ENCODE measurements around the gene SMTN. TPM values are rescaled to one million over a fixed set of nuclear protein-coding genes. Genes with fewer than 3 reads are reported as not detected.
"Not testable (repeated sequence)": the region's sequence is repeated elsewhere in the genome, so short reads cannot be mapped to it uniquely, and the experiment has no call there.

SMTN gene
- total RNA-seq, 3 donors from 2014 or later, result 8.9 to 10.4 (median 9.4) TPM

DNA sequence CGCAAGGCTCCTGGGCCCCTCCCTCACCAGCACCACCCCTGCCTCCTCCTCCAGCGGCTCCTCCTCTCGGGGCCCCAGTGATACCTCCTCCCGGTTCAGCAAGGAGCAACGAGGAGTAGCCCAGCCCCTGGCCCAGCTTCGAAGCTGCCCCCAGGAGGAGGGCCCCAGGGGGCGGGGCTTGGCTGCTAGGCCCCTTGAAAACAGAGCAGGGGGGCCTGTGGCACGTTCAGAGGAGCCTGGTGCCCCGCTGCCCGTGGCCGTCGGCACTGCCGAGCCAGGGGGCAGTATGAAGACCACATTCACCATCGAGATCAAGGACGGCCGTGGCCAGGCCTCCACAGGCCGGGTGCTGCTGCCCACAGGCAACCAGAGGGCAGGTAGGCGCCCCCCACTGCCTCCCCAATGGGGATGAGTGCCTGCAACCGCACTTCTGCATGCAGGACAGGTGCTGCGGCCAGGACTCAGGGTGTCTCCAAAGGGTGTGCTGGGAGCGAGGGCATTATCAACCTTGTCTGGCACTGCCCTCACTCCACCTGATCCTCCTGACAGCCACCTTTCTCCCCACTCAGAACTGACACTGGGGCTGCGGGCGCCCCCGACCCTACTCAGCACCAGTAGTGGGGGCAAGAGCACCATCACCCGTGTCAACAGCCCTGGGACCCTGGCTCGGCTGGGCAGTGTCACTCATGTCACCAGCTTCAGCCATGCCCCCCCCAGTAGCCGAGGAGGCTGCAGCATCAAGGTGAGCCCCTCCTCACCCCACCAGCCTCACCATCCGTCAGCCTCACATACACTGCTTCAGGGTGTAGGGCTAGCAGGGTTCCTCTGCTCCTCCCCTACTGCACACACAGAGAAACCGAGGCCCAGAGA is 10.2 kb downstream of the SMTN start:
- Mint-ChIP-seq H3K9me3 (no peaks in the 10 kb centered on the region), H3K36me3 (ENCODE audit: insufficient read depth) (no peaks in the 10 kb centered on the region), H3K27me3 (ENCODE audit: low read depth) (no peaks in the 10 kb centered on the region), H3K4me3 (no peak overlapping the region), H3K4me1 (ENCODE audit: low read depth) (no peaks in the 10 kb centered on the region)
- DNase-seq (no peak), ATAC-seq (no peak)

DNA sequence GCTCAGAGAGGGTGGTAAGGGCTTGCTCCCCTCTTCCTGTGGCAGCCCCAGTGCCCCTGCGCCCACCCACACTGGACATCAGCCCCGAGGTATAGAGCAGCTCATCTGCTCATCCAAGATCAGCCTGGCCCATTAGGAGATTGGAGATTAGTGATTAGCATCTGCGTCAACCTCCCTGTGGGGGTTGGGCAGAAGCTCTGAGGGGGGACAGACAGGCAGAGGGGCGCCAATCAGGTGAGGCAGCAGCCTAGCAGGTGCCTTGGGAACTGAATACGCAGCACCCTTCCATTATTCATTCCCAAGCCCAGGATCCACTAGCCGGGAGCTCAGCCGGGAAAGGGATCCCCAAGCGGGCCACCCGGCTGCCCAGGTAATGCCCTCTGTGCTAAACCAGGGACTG is 11.0 kb downstream of the SMTN start:
- Mint-ChIP-seq H3K27me3 (ENCODE audit: low read depth) (no peaks in the 10 kb centered on the region), H3K4me1 (ENCODE audit: low read depth) (no peaks in the 10 kb centered on the region)

DNA sequence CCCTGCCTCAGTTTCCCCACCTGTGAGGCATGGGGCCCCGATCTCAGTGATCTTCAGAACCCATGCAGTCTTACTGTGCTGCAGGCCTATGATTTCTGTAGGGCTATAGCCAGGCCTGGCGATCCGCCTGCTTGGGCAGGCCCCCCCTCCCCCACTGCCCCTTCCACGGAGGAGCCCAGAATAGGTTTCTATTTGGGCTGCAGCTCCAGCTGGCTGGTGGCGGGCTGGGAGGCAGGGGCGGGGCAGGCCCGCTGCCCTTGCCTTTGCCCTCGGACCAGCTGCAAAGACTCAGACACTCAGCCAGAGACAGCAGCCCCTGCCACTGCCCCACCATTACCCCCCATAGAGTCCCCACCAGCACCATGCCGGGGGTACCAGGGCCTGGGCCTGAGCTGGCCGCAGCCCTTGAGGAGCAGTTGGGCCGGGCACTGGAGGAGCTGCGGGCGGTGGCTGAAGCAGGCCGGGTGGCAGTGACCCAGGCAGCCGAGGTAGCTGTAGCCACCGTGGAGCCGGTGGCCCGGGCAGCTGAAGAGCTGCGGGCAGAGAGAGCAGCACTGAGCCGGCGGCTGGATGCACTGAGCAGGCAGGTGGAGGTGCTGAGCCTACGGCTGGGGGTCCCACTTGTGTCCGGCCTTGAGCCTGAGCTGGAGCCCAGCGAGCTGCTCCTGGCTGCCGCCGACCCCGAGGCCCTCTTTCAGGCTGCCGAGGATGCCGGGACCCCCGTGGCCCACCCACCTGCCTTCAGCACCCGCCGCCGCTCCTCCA is 12.2 kb downstream of the SMTN start:
- H3K4me1 Mint-ChIP-seq (ENCODE audit: low read depth), result no peaks in the 10 kb centered on the region
- ATAC-seq, result no peak
- no peaks in the 10 kb centered on the region for H3K9me3 Mint-ChIP-seq
- no peak overlapping the region for H3K4me3 Mint-ChIP-seq
- no peak for DNase-seq
- H3K36me3 Mint-ChIP-seq (ENCODE audit: insufficient read depth), result no peaks in the 10 kb centered on the region
- no peaks in the 10 kb centered on the region for H3K27me3 Mint-ChIP-seq (ENCODE audit: low read depth)

More for the DNA sequence above, 11.0 kb downstream of the SMTN start:
- no peaks in the 10 kb centered on the region for H3K9me3 Mint-ChIP-seq
- DNase-seq, result no peak
- ATAC-seq, result no peak
- no peak overlapping the region for H3K4me3 Mint-ChIP-seq
- no peaks in the 10 kb centered on the region for H3K36me3 Mint-ChIP-seq (ENCODE audit: insufficient read depth)

DNA sequence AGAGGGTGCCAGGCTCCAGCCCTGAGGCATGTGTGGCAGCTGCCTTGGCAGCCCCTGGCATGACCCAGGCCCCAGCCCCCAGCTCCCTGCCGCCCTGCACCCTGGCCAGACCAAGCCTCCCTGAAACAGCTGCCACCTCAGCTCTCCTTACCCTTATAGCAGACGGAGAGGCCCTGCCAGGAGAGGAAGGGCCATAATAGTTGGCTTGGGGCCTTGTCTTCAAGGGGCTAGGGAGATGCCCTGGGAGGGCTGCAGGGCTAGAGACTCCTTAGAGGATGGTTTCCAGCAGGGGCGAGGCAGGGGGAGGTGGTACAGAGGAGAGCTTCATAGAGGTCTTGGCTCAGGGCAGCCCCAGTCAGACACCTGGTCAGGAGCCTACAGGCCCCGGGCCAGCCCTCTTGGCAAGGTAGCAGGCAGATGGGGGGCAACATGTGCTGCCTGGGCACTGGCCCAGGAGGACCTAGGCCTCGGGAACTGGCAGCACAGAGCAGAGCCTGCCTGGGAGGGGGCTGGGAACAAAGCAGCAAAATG is 13.0 kb downstream of the SMTN start:
- Mint-ChIP-seq H3K36me3 (ENCODE audit: insufficient read depth) (no peaks in the 10 kb centered on the region), H3K4me1 (ENCODE audit: low read depth) (no peaks in the 10 kb centered on the region), H3K9me3 (no peaks in the 10 kb centered on the region), H3K27me3 (ENCODE audit: low read depth) (no peaks in the 10 kb centered on the region), H3K4me3 (no peak overlapping the region)
- ATAC-seq (no peak), DNase-seq (no peak)

DNA sequence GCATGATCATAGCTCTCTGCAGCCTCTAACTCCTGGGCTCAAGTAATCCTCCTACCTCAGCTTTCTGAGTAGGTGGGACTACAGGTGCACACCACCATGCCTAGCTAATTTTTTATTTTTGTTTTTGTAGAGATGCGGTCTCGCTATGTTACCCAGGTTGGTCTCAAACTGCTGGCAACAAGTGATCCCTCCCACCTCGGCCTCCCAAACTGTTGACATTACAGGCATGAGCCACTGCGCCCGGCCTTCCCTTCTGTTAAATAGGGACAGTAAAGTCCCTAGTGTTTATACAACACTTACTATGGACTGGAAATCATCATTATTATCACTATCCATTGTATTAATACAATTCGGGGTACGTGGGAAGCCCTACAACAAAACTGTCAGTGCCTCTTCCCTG is 13.6 kb downstream of the SMTN start:
- Mint-ChIP-seq H3K36me3 (ENCODE audit: insufficient read depth) (no peaks in the 10 kb centered on the region), H3K9me3 (no peaks in the 10 kb centered on the region), H3K27me3 (ENCODE audit: low read depth) (no peaks in the 10 kb centered on the region), H3K4me3 (no peak overlapping the region), H3K4me1 (ENCODE audit: low read depth) (no peaks in the 10 kb centered on the region)
- ATAC-seq (no peak), DNase-seq (no peak)

DNA sequence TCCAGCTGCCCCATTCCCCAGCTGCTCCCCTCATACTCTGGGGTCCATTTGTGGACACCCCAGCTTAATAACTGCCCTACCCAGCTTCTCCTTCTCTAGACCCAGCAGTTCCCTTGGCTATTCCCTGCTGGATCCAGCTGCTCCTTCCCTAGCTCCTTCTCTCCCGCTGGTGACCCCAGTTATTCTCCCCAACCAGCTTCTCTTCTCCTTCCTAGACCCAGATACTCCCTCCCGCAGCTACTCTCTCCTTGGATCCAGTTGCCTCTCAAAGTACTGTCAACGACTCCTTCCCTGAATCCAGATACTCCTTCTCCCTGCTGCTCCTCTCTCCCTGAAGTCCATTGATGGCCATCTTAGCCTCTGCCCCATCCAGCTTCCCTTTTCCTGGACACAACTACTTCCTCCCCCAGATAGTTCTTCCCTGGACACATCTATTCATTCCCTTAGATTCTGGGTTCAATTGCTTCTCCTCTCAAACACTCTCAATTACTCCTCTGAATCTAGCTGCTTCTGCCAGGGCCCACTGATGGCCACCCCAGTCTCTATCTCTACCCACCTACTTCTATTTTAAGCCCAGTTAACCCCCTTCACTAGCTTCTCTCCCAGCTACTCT is 14.6 kb downstream of the SMTN start:
- DNase-seq (no peak), ATAC-seq (no peak)
- no peaks in the 10 kb centered on the region for H3K27me3 Mint-ChIP-seq (ENCODE audit: low read depth)
- H3K4me3 Mint-ChIP-seq, result no peak overlapping the region
- no peaks in the 10 kb centered on the region for H3K36me3 Mint-ChIP-seq (ENCODE audit: insufficient read depth)
- H3K9me3 Mint-ChIP-seq, result no peaks in the 10 kb centered on the region
- H3K4me1 Mint-ChIP-seq (ENCODE audit: low read depth), result no peaks in the 10 kb centered on the region

DNA sequence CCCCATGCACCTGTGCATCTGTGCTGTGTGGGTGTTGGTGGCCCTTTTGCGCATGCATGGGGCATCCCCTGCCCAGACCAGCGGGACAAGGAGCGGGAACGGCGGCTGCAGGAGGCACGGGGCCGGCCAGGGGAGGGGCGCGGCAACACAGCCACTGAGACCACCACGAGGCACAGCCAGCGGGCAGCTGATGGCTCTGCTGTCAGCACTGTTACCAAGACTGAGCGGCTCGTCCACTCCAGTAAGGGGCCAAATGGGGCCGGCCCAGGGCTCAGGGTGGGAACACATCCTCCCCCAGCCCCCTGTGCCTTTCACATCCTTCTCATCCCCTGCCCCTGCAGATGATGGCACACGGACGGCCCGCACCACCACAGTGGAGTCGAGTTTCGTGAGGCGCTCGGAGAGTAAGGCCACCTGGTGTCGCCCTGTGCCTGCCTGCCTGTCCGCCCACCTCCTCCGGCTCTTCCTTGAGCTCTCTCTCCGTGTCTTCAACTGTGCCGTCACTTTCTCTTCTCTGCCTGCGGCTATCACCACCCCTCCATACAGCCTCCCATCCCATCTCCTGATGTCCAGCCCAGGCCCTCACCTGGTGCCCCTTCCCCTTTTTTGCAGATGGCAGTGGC is 15.7 kb downstream of the SMTN start:
- Mint-ChIP-seq H3K9me3 (no peaks in the 10 kb centered on the region), H3K4me3 (no peak overlapping the region), H3K4me1 (ENCODE audit: low read depth) (no peaks in the 10 kb centered on the region), H3K36me3 (ENCODE audit: insufficient read depth) (no peaks in the 10 kb centered on the region), H3K27me3 (ENCODE audit: low read depth) (no peaks in the 10 kb centered on the region)
- ATAC-seq (no peak), DNase-seq (no peak)

DNA sequence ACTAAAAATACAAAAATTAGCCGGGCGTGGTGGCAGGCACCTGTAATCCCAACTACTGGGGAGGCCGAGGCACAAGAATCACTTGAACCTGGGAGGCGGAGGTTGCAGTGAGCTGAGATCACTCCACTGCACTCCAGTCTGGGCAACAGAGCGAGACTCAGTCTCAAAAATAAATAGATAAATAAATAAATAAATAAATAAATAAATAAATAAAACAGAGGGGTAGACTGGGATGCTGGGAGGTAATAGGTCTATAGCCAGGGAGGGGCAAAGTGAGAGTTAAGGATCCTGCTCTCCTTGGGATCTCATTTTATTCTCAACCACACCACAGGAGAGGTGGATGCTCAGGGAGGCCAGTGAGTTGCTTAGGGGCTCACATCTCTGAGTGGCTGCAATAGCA is 16.4 kb downstream of the SMTN start:
- not testable (repeated sequence) for H3K4me1 Mint-ChIP-seq (ENCODE audit: low read depth); DNase-seq; ATAC-seq; H3K36me3 Mint-ChIP-seq (ENCODE audit: insufficient read depth); H3K9me3 Mint-ChIP-seq; H3K4me3 Mint-ChIP-seq; H3K27me3 Mint-ChIP-seq (ENCODE audit: low read depth)

DNA sequence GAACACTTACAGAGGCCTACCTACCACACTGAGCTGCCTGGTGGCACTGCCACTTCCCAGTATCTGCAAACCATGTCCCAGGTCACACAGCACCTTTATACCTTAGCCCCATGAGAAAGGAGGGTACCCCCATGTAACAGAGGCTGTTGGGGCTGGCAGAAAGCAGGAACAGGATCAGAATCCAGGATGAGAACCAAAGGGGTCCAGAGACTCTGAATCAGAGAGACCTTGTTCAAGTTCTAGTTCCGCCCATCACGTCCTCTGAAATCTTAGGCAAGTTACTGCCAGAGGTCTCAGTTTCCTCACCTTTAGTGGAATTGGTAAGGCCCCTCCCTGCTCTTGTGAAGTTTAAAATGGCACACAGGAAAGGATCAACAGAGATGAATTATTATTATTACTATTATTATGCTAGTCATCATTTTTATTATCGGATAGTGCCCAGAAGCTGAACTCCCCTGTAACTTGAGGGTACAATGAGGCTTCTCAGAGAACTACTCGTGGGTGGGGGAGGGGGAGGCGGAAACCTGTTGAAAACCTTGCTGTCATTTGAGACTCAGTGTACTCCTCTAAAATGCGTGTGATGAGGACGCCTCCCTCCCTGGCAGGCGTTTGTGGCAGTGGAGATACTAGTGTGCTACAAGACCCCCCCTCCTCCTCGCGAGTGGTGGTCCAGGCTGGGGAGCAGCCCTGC is 17.0 kb downstream of the SMTN start:
- no peaks in the 10 kb centered on the region for H3K4me1 Mint-ChIP-seq (ENCODE audit: low read depth)
- no peaks in the 10 kb centered on the region for H3K27me3 Mint-ChIP-seq (ENCODE audit: low read depth)
- no peaks in the 10 kb centered on the region for H3K9me3 Mint-ChIP-seq
- no peak for DNase-seq
- no peaks in the 10 kb centered on the region for H3K36me3 Mint-ChIP-seq (ENCODE audit: insufficient read depth)
- H3K4me3 Mint-ChIP-seq, result no peak overlapping the region
- no peak for ATAC-seq

DNA sequence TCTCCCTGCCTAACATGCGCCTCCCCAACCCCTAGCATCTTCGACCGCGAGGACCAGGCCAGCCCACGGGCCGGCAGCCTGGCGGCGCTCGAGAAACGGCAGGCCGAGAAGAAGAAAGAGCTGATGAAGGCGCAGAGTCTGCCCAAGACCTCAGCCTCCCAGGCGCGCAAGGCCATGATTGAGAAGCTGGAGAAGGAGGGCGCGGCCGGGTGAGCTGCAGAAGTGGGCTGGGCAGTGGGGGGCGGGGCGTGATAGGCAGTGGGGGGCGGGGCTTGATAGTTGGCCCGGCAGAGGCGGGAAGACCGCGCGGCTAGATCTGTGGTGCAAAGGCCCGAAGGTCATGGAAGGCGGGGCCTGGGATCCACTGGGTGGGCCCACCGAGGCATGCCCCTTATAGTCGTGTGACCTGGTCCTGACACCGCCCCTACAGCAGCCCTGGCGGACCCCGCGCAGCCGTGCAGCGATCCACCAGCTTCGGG is 17.6 kb downstream of the SMTN start:
- ATAC-seq (no peak), DNase-seq (no peak)
- H3K4me1 Mint-ChIP-seq (ENCODE audit: low read depth), result no peaks in the 10 kb centered on the region
- no peaks in the 10 kb centered on the region for H3K36me3 Mint-ChIP-seq (ENCODE audit: insufficient read depth)
- H3K4me3 Mint-ChIP-seq, result no peak overlapping the region
- H3K9me3 Mint-ChIP-seq, result no peaks in the 10 kb centered on the region
- H3K27me3 Mint-ChIP-seq (ENCODE audit: low read depth), result no peaks in the 10 kb centered on the region

DNA sequence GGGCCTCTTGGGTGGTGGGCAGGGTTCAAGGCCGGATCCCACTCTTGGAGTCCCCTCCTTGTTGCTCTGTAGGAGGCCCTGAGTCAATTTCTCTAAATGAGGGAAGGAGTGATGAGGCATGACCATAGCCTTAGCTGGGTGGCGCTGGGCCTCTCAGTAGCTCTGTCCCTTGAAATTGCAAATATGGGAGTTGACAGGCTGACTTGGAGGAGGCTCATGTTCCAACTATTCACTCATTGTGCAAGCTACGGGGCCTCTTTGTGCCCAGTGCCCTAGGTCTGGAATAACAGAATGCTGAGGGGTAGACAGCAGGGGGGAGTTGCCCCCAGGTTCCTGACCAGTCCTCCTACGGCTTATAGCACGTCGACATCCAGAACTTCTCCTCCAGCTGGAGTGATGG is 18.3 kb downstream of the SMTN start:
- ATAC-seq, result no peak
- H3K27me3 Mint-ChIP-seq (ENCODE audit: low read depth), result no peaks in the 10 kb centered on the region
- no peaks in the 10 kb centered on the region for H3K9me3 Mint-ChIP-seq
- H3K36me3 Mint-ChIP-seq (ENCODE audit: insufficient read depth), result no peaks in the 10 kb centered on the region
- H3K4me1 Mint-ChIP-seq (ENCODE audit: low read depth), result no peaks in the 10 kb centered on the region
- H3K4me3 Mint-ChIP-seq, result no peak overlapping the region
- no peak for DNase-seq

DNA sequence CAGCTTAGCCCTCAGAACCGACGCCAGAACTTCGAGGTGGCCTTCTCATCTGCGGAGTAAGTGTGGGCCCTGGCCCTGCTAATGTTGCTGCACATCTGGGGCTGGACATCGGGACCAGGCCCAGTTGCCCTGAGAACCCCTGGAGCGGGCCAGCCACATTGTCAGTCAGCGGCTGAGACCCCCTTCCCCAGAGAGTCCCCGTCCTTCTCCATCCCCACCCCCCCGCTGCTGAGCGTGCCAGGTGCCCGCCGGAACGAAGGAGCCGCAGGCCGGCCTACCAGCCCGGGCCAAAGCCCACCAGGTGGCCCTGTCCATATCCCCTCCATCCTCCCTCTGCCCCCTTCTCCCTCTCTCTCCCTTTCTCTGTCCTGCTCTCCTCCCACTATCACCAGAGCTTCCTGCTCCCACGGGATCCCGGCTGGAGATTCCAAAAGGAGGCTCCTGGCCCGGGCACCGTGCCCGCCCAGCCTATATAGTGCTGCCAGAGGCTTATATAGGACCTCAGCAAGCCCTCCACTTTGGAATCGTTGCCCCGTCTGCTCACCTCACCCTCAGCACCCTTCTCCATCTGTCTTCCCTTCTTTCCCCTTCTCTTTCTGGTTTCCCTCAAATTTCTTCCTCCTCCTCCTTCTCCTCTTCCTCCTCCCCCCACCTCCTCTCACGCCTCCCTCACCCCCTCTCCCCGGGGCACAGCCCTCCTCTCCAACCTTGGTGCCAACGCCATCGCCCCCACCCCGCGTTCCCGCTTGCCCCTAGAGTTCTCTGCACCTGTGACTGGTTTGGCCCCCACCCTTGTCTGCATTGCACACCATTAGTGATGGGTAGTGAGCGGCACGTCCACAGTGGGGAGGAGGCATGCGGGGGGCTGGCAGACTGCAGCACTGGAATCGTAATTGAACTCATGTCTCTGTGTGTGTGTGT is 19.0 kb downstream of the SMTN start:
- DNase-seq (no peak), ATAC-seq (no peak)
- no peaks in the 10 kb centered on the region for H3K36me3 Mint-ChIP-seq (ENCODE audit: insufficient read depth)
- no peaks in the 10 kb centered on the region for H3K27me3 Mint-ChIP-seq (ENCODE audit: low read depth)
- H3K4me3 Mint-ChIP-seq, result no peak overlapping the region
- no peaks in the 10 kb centered on the region for H3K9me3 Mint-ChIP-seq
- no peaks in the 10 kb centered on the region for H3K4me1 Mint-ChIP-seq (ENCODE audit: low read depth)
